WTC11 (cell line): ENCODE measurements around the gene TMEM272.

Experiments
- ATF6 ChIP-seq: sonication (generic); formaldehyde crosslinking; IDR thresholded peaks from 2 replicates; pipeline ENCODE4 v1.8.1; 2023; ENCODE audit warnings: mild to moderate bottlenecking, missing genetic modification reagents
- CREB1 ChIP-seq: sonication (generic); formaldehyde crosslinking; IDR thresholded peaks from 2 replicates; pipeline ENCODE4 v1.8.0; 2023; ENCODE audit warnings: mild to moderate bottlenecking, missing genetic modification reagents
- E2F5 ChIP-seq: sonication (generic); formaldehyde crosslinking; IDR thresholded peaks from 2 replicates; pipeline ENCODE4 v1.8.1; 2022; ENCODE audit warnings: mild to moderate bottlenecking, moderate library complexity, missing genetic modification reagents
- JUN ChIP-seq: sonication (generic); formaldehyde crosslinking; IDR thresholded peaks from 2 replicates; pipeline ENCODE4 v1.8.0; 2023; ENCODE audit warnings: mild to moderate bottlenecking, missing genetic modification reagents
- NFYB ChIP-seq: sonication (generic); formaldehyde crosslinking; conservative IDR thresholded peaks from 2 replicates; pipeline ENCODE4 v1.8.0; 2022; ENCODE audit warnings: low read depth, missing genetic modification reagents
- SP1 ChIP-seq: sonication (generic); formaldehyde crosslinking; conservative IDR thresholded peaks from 2 replicates; pipeline ENCODE4 v1.8.1; 2022; ENCODE audit warnings: missing genetic modification reagents
- TCF7 ChIP-seq: sonication (generic); formaldehyde crosslinking; IDR thresholded peaks from 2 replicates; pipeline ENCODE4 v1.8.0; 2022; ENCODE audit warnings: mild to moderate bottlenecking, low read depth, missing genetic modification reagents, moderate library complexity
- ZNF121 ChIP-seq: sonication (generic); formaldehyde crosslinking; IDR thresholded peaks from 2 replicates; pipeline ENCODE4 v1.8.0; 2023; ENCODE audit warnings: missing genetic modification reagents
- ZNF263 ChIP-seq: sonication (generic); formaldehyde crosslinking; IDR thresholded peaks from 2 replicates; pipeline ENCODE4 v1.8.1; 2022; ENCODE audit warnings: low read depth, mild to moderate bottlenecking, moderate library complexity, missing genetic modification reagents
- ZNF396 ChIP-seq: fragments of 250-450 bp; sonication (Bioruptor Pico); IDR thresholded peaks from 2 replicates; pipeline ENCODE4 v1.8.0; 2021; ENCODE audit warnings: mild to moderate bottlenecking, moderate library complexity, borderline replicate concordance
- TF ChIP-seq, protein P1 (sequence below): fragments of 200-600 bp; IDR thresholded peaks from 2 replicates; pipeline ENCODE4 v1.8.0; 2022; ENCODE audit warnings: antibody characterized with exemption
- TF ChIP-seq, protein P2 (sequence below): sonication (generic); formaldehyde crosslinking; IDR thresholded peaks from 2 replicates; pipeline ENCODE4 v1.8.0; 2022; ENCODE audit warnings: mild to moderate bottlenecking, missing genetic modification reagents

GRCh38 chr13:51803422-51804294, 41.3 kb downstream of the TMEM272 start, which contains the start of gene DHRS12:
- TF ChIP-seq ZNF263 (no peak), TCF7 (CRISPR knock-in tag) (no peak), JUN (CRISPR knock-in tag) (peak; percentile 55; the same call in 1 of the 2 replicates), SP1 (CRISPR knock-in tag) (peak; percentile 39; the same call in 1 of the 2 replicates), ATF6 (CRISPR knock-in tag) (no peak), E2F5 (CRISPR knock-in tag) (peak; percentile 80; the same call in 1 of the 2 replicates), ZNF396 (CRISPR knock-in tag) (no peak), NFYB (CRISPR knock-in tag) (no peak), CREB1 (no peak), ZNF121 (no peak)
- TF ChIP-seq, protein P1, sequence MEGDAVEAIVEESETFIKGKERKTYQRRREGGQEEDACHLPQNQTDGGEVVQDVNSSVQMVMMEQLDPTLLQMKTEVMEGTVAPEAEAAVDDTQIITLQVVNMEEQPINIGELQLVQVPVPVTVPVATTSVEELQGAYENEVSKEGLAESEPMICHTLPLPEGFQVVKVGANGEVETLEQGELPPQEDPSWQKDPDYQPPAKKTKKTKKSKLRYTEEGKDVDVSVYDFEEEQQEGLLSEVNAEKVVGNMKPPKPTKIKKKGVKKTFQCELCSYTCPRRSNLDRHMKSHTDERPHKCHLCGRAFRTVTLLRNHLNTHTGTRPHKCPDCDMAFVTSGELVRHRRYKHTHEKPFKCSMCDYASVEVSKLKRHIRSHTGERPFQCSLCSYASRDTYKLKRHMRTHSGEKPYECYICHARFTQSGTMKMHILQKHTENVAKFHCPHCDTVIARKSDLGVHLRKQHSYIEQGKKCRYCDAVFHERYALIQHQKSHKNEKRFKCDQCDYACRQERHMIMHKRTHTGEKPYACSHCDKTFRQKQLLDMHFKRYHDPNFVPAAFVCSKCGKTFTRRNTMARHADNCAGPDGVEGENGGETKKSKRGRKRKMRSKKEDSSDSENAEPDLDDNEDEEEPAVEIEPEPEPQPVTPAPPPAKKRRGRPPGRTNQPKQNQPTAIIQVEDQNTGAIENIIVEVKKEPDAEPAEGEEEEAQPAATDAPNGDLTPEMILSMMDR, result no peak
- TF ChIP-seq, protein P2, sequence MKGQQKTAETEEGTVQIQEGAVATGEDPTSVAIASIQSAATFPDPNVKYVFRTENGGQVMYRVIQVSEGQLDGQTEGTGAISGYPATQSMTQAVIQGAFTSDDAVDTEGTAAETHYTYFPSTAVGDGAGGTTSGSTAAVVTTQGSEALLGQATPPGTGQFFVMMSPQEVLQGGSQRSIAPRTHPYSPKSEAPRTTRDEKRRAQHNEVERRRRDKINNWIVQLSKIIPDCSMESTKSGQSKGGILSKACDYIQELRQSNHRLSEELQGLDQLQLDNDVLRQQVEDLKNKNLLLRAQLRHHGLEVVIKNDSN (CRISPR knock-in tag), result peak; percentile 52; the same call in 1 of the 2 replicates
